Measurements from ENCODE around the gene SORCS3. TPM values are rescaled to one million over a fixed set of nuclear protein-coding genes. Genes with fewer than 3 reads are reported as not detected.

The SORCS3 gene
- total RNA-seq, 1 donor from 2014 or later, result 4.2 TPM

- Mint-ChIP-seq H3K36me3 (no peaks in the 10 kb centered on the region), H3K4me1 (ENCODE audit: unreplicated experiment) (peaks cover 13% of the 10 kb centered on the region), H3K9me3 (no peaks in the 10 kb centered on the region), H3K27ac (no peak overlapping the region), H3K27me3 (peaks cover 63% of the 10 kb centered on the region), H3K4me3 (no peak overlapping the region)
- TF ChIP-seq CTCF (conservative IDR thresholded peaks at IDR 0.05), result no peak
- no peak for DNase-seq (ENCODE audit: extremely low spot score, unreplicated experiment)
These were observed 125.3 kb downstream of the SORCS3 start for GRCh38 chr10:104766341-104766740.

- H3K4me3 Mint-ChIP-seq, result no peak overlapping the region
- H3K36me3 Mint-ChIP-seq, result no peaks in the 10 kb centered on the region
- no peak for DNase-seq (ENCODE audit: extremely low spot score, unreplicated experiment)
- H3K27me3 Mint-ChIP-seq, result peaks cover 62% of the 10 kb centered on the region
- TF ChIP-seq CTCF (conservative IDR thresholded peaks at IDR 0.05), result no peak
- H3K27ac Mint-ChIP-seq, result no peak overlapping the region
- H3K9me3 Mint-ChIP-seq, result no peaks in the 10 kb centered on the region
- H3K4me1 Mint-ChIP-seq (ENCODE audit: unreplicated experiment), result peaks cover 6% of the 10 kb centered on the region
These were observed 126.2 kb downstream of the SORCS3 start for GRCh38 chr10:104767282-104767681.

- TF ChIP-seq CTCF (conservative IDR thresholded peaks at IDR 0.05), result no peak
- no peak for DNase-seq (ENCODE audit: extremely low spot score, unreplicated experiment)
- H3K27ac Mint-ChIP-seq, result no peak overlapping the region
- peaks cover 10% of the 10 kb centered on the region for H3K4me1 Mint-ChIP-seq (ENCODE audit: unreplicated experiment)
- H3K27me3 Mint-ChIP-seq, result peaks cover 64% of the 10 kb centered on the region
- no peaks in the 10 kb centered on the region for H3K36me3 Mint-ChIP-seq
- no peaks in the 10 kb centered on the region for H3K9me3 Mint-ChIP-seq
- H3K4me3 Mint-ChIP-seq, result no peak overlapping the region
These were observed 126.7 kb downstream of the SORCS3 start for GRCh38 chr10:104767745-104768144.

GRCh38 chr10:104773105-104773504 is 132.0 kb downstream of the SORCS3 start:
- DNase-seq (ENCODE audit: extremely low spot score, unreplicated experiment), result no peak
- H3K27ac Mint-ChIP-seq, result no peak overlapping the region
- H3K4me3 Mint-ChIP-seq, result no peak overlapping the region
- H3K36me3 Mint-ChIP-seq, result no peaks in the 10 kb centered on the region
- peaks cover 72% of the 10 kb centered on the region for H3K27me3 Mint-ChIP-seq
- H3K4me1 Mint-ChIP-seq (ENCODE audit: unreplicated experiment), result peaks cover 11% of the 10 kb centered on the region
- no peak for TF ChIP-seq CTCF (conservative IDR thresholded peaks at IDR 0.05)
- no peaks in the 10 kb centered on the region for H3K9me3 Mint-ChIP-seq

- Mint-ChIP-seq H3K36me3 (no peaks in the 10 kb centered on the region), H3K27me3 (peaks cover 68% of the 10 kb centered on the region), H3K27ac (no peak overlapping the region), H3K4me1 (ENCODE audit: unreplicated experiment) (peaks cover 11% of the 10 kb centered on the region), H3K9me3 (no peaks in the 10 kb centered on the region), H3K4me3 (no peak overlapping the region)
- DNase-seq (ENCODE audit: extremely low spot score, unreplicated experiment), result no peak
- TF ChIP-seq CTCF (conservative IDR thresholded peaks at IDR 0.05), result no peak
These were observed 133.1 kb downstream of the SORCS3 start for GRCh38 chr10:104774234-104774633.
